IMR-90 (cell line): Measurements from ENCODE around the gene IP6K3. TPM values are rescaled to one million over a fixed set of nuclear protein-coding genes. Genes with fewer than 3 reads are reported as not detected.

Experiments
- ATAC-seq: fragments of 200-7000 bp; cut with Tn5 transposase; 2 replicates; pipeline ENCODE4 v1.9.1; 2020; ENCODE audit warnings: low read depth, mild to moderate bottlenecking, moderate library complexity
- BruUV-seq: library from RNA; stranded (reverse); fragments of 400-500 nt; replicated peaks from 2 replicates; lab custom pipeline; 2021; lab: Mats Ljungman, UMichigan
- CTCF ChIA-PET: fragments of 300-600 bp; formaldehyde crosslinking; extraction: SDS; loops from one replicate; lab custom pipeline; 2021; ENCODE audit warnings: antibody characterized with exemption; lab: Yijun Ruan, JAX
- POLR2A ChIA-PET: fragments of 300-600 bp; sonication (Branson Sonifier 250); formaldehyde crosslinking; loops from one replicate; lab custom pipeline; 2022; ENCODE audit warnings: antibody characterized with exemption; ENCODE audit not compliant: unreplicated experiment; lab: Charles Lee
- DNase-seq: peaks from one replicate; pipeline ENCODE4 v3.0.0; 2013
- H2AFZ ChIP-seq: replicated peaks from 2 replicates; pipeline ENCODE3; 2013; ENCODE audit warnings: low read length, mild to moderate bottlenecking; ENCODE audit not compliant: poor library complexity
- H2AK5ac ChIP-seq: 2 replicates; pipeline ENCODE4 v1.6.1; 2013; ENCODE audit warnings: low read depth, low read length, inconsistent platforms
- H2AK9ac ChIP-seq: replicated peaks from 2 replicates; pipeline ENCODE3; 2013; ENCODE audit warnings: mild to moderate bottlenecking, low read depth, low read length, moderate library complexity; ENCODE audit not compliant: poor library complexity
- H2BK120ac ChIP-seq: 2 replicates; pipeline ENCODE4 v1.6.1; 2013; ENCODE audit warnings: low read depth, low read length, inconsistent platforms
- H2BK15ac ChIP-seq: 3 replicates; pipeline ENCODE4 v1.6.1; 2013; ENCODE audit warnings: low read depth, low read length, inconsistent platforms
- H2BK20ac ChIP-seq: 2 replicates; pipeline ENCODE4 v1.6.1; 2013; ENCODE audit warnings: low read depth, mild to moderate bottlenecking, inconsistent platforms, low read length, moderate library complexity
- H2BK5ac ChIP-seq: 2 replicates; pipeline ENCODE4 v1.6.1; 2013; ENCODE audit warnings: mild to moderate bottlenecking, low read depth, low read length, inconsistent platforms; ENCODE audit not compliant: poor library complexity, severe bottlenecking
- H3K14ac ChIP-seq: replicated peaks from 2 replicates; pipeline ENCODE4 v1.6.1; 2013; ENCODE audit warnings: low read depth, low read length, inconsistent platforms
- H3K18ac ChIP-seq: 2 replicates; pipeline ENCODE4 v1.6.1; 2013; ENCODE audit warnings: low read depth, low read length, control low read depth
- H3K23ac ChIP-seq: 2 replicates; pipeline ENCODE4 v1.6.1; 2013; ENCODE audit warnings: low read depth, low read length, inconsistent platforms
- H3K27ac ChIP-seq: 2 replicates; pipeline ENCODE4 v1.5.1; 2013; ENCODE audit warnings: mild to moderate bottlenecking, control low read depth, low read length; ENCODE audit not compliant: insufficient read depth
- H3K27me3 ChIP-seq: 2 replicates; pipeline ENCODE4 v1.6.1; 2013; ENCODE audit warnings: low read length; ENCODE audit not compliant: control insufficient read depth, insufficient read depth
- H3K36me3 ChIP-seq: 2 replicates; pipeline ENCODE4 v1.6.1; 2013; ENCODE audit warnings: low read length, mixed read lengths; ENCODE audit not compliant: control insufficient read depth, insufficient read depth
- H3K4ac ChIP-seq: 2 replicates; pipeline ENCODE4 v1.6.1; 2013; ENCODE audit warnings: low read depth, low read length, inconsistent platforms
- H3K4me1 ChIP-seq: 2 replicates; pipeline ENCODE4 v1.6.1; 2013; ENCODE audit warnings: low read length, mixed read lengths; ENCODE audit not compliant: control insufficient read depth, insufficient read depth
- H3K4me2 ChIP-seq: 2 replicates; pipeline ENCODE4 v1.6.1; 2013; ENCODE audit warnings: low read depth, mild to moderate bottlenecking, control low read depth, low read length, moderate library complexity
- H3K4me3 ChIP-seq: 2 replicates; pipeline ENCODE4 v1.5.1; 2013; ENCODE audit warnings: low read depth, mild to moderate bottlenecking, control low read depth, low read length, moderate library complexity; ENCODE audit not compliant: insufficient read depth
- H3K56ac ChIP-seq: 2 replicates; pipeline ENCODE4 v1.6.1; 2013; ENCODE audit warnings: low read length, inconsistent platforms; ENCODE audit not compliant: insufficient read depth; ENCODE audit errors: extremely low read depth
- H3K79me1 ChIP-seq, 2 experiments: 2 replicates each; pipeline ENCODE4 v1.6.1; 2013; ENCODE audit warnings: low read length in 2 of 2, inconsistent platforms in 1 of 2, low read depth in 1 of 2
- H3K9ac ChIP-seq: 2 replicates; pipeline ENCODE4 v1.6.1; 2013; ENCODE audit warnings: low read depth, low read length, control low read depth
- H3K9me1 ChIP-seq: 2 replicates; pipeline ENCODE4 v1.6.1; 2013; ENCODE audit warnings: low read length, inconsistent platforms; ENCODE audit not compliant: insufficient read depth
- H3K9me3 ChIP-seq: 2 replicates; pipeline ENCODE4 v1.6.1; 2013; ENCODE audit warnings: low read length; ENCODE audit not compliant: control insufficient read depth, insufficient read depth
- H4K20me1 ChIP-seq: 2 replicates; pipeline ENCODE4 v1.6.1; 2013; ENCODE audit warnings: low read length, inconsistent platforms; ENCODE audit not compliant: insufficient read depth
- H4K5ac ChIP-seq: 2 replicates; pipeline ENCODE4 v1.6.1; 2013; ENCODE audit warnings: mild to moderate bottlenecking, low read depth, low read length, control low read depth
- H4K8ac ChIP-seq, 2 experiments: 2 replicates each; pipeline ENCODE4 v1.6.1; 2013; ENCODE audit warnings: low read depth in 2 of 2, low read length in 2 of 2, control low read depth in 1 of 2, inconsistent platforms in 1 of 2
- H4K91ac ChIP-seq: 2 replicates; pipeline ENCODE4 v1.6.1; 2013; ENCODE audit warnings: low read depth, low read length, inconsistent platforms; ENCODE audit not compliant: insufficient read depth
- MAZ ChIP-seq: IDR thresholded peaks from 2 replicates; pipeline ENCODE4 v1.6.1; 2012; ENCODE audit warnings: low read depth, mild to moderate bottlenecking, low read length, improper control_type of control experiment, moderate library complexity, borderline replicate concordance
- WGBS, 2 experiments: methylation state at CpG; one replicate each; pipeline versions ENCODE4 v1.1.5 to v1.1.7; 2013; ENCODE audit warnings: missing lambda C conversion rate in 2 of 2; ENCODE audit not compliant: insufficient read length in 1 of 2; ENCODE audit errors: extremely low coverage in 2 of 2; 5-methylcytosine and 5-hydroxymethylcytosine counted together
- dilution Hi-C: fragments of 300-500 bp; cut with HindIII; formaldehyde crosslinking; loops from one replicate; pipeline ENCODE4 v1.14.3; 2018; ENCODE audit warnings: low sequenced_read_pairs; ENCODE audit not compliant: unreplicated experiment
- in situ Hi-C: fragments of 300-500 bp; cut with MboI; formaldehyde crosslinking; loops from 3 replicates; pipeline ENCODE4 v1.14.3; 2019; ENCODE audit warnings: low sequenced_read_pairs, inconsistent platforms, mixed read lengths
- intact Hi-C: fragments of 100-400 bp; cut with micrococcal nuclease; formaldehyde crosslinking; loops from 2 replicates; pipeline ENCODE4 v1.10.0; 2022
- polyA plus RNA-seq, 3 experiments: library from polyadenylated mRNA; depleted of rRNA; stranded (reverse); fragments of >200 nt; gene quantifications; 2 replicates each; pipeline ENCODE4 v1.2.3, GENCODE V29; 2012; ENCODE audit warnings: low replicate concordance in 1 of 3
- total RNA-seq: library from RNA; depleted of rRNA; stranded (reverse); fragments of >200 nt; gene quantifications from 2 replicates; pipeline ENCODE4 v1.2.3, GENCODE V29; 2012

The IP6K3 gene
- total and polyA plus RNA-seq, 2 of the 4 experiments (the other 2 are of a cell fraction) = 0.18 to 0.51 TPM

GRCh38 chr6:33774774-33775173, 28.1 kb upstream of the IP6K3 start:
- H3K4me3 ChIP-seq = no peak overlapping the region
- intact Hi-C loops = no loop called here
- no peak for DNase-seq

More at GRCh38 chr6:33774774-33775173, 28.1 kb upstream of the IP6K3 start:
- Histone ChIP-seq H3K79me1 (peaks cover 2 to 37% of the 10 kb centered on the region in 2 experiments; a peak in 3 of 4 replicates), H2BK5ac (no peak overlapping the region), H2BK15ac (no peak overlapping the region), H3K56ac (no peak overlapping the region), H4K8ac (no peak overlapping the region), H3K4me1 (peaks cover 32% of the 10 kb centered on the region), H4K20me1 (0 out of 2 replicates have a peak, but pooled peaks cover 4% of the 10 kb centered on the region), H2AK9ac (no peak overlapping the region), H2AFZ (no peak overlapping the region), H2BK20ac (no peak overlapping the region), H3K23ac (no peak overlapping the region), H2BK120ac (no peak overlapping the region), H3K9ac (no peak overlapping the region), H3K18ac (no peak overlapping the region), H3K27me3 (no peaks in the 10 kb centered on the region), H3K14ac (no peak overlapping the region), H3K4me2 (no peak overlapping the region), H4K91ac (no peak overlapping the region), H2AK5ac (no peak overlapping the region), H3K9me1 (peaks cover 10% of the 10 kb centered on the region), H3K36me3 (peaks cover 68% of the 10 kb centered on the region), H3K27ac (no peak overlapping the region), H3K4ac (no peak overlapping the region), H4K5ac (no peak overlapping the region), H3K9me3 (no peaks in the 10 kb centered on the region)
- no peak for ATAC-seq
- dilution Hi-C loops (no loop called here), in situ Hi-C loops (loop anchor here (5.0 kb wide), 1 partner anchor 258 kb away; no protein-coding TSS in a partner anchor)
- TF ChIP-seq MAZ = no peak
- WGBS, 2 experiments = 100% methylated on average over 2 of the region's 3 CpGs; no CpG with 5 or more reads in 1 of the 2 experiments
- POLR2A ChIA-PET = no interaction called here
- BruUV-seq = no TSS peak
- CTCF ChIA-PET = interaction anchor here (0.7 kb wide), 1 partner anchor 13 kb away, joined by 3 read pairs; no protein-coding TSS in a partner anchor
